ENCODE data around the gene HIBCH. TPM values are rescaled to one million over a fixed set of nuclear protein-coding genes. Genes with fewer than 3 reads are reported as not detected.
A peak's percentile ranks its signal among the peaks of the same experiment; 100 is the strongest.

Gene HIBCH
- total and polyA plus RNA-seq, 2 experiments from 2014 or later = 15.9 to 70.0 TPM

DNA sequence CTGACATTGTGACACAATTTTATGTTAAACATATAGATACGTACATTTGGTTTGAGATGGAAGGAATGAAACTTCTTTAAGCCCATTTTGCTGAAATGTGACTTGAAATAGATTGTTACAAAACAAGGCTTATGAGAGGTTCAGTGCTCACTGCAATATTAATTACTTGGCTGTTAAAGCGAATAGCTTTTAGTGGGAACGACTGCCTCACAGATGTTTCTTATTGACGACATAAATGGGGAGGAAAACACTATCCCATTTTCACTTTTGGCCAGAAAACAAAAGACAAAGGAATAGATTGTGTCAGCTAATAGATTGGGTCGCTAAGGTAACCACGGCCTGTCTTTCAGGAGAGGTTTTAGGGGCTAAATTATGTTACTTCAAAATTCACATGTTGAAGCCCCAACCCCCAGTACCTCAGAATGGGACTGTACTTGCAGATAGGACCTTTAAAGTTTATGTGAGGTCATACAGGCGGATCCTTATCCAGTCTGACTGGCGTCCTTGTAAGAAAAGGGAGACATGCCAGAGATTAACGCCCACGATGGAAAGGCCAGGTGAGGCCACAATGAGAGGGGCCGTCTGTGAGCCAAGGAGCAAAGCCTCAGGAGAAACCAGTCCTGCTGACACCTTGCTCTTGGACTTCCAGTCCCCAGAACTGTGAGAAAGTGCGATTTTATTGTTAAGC lies 34.5 kb upstream of the HIBCH start:
- no peaks in the 10 kb centered on the region for H3K9me3 ChIP-seq (ENCODE audit: low read depth)
- H3K4me1 ChIP-seq (ENCODE audit: low read depth) = peaks cover 9% of the 10 kb centered on the region
- H3K4me3 ChIP-seq = no peak overlapping the region
- no peaks in the 10 kb centered on the region for H3K36me3 ChIP-seq
- peaks cover 47% of the 10 kb centered on the region for H3K27me3 ChIP-seq
- TF ChIP-seq, protein P1, sequence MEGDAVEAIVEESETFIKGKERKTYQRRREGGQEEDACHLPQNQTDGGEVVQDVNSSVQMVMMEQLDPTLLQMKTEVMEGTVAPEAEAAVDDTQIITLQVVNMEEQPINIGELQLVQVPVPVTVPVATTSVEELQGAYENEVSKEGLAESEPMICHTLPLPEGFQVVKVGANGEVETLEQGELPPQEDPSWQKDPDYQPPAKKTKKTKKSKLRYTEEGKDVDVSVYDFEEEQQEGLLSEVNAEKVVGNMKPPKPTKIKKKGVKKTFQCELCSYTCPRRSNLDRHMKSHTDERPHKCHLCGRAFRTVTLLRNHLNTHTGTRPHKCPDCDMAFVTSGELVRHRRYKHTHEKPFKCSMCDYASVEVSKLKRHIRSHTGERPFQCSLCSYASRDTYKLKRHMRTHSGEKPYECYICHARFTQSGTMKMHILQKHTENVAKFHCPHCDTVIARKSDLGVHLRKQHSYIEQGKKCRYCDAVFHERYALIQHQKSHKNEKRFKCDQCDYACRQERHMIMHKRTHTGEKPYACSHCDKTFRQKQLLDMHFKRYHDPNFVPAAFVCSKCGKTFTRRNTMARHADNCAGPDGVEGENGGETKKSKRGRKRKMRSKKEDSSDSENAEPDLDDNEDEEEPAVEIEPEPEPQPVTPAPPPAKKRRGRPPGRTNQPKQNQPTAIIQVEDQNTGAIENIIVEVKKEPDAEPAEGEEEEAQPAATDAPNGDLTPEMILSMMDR (IDR thresholded peaks at IDR 0.05; ENCODE audit: low read depth, low read length) = no peak
- DNase-seq (ENCODE audit: low read depth in 1 of 2, low spot score in 1 of 2) = no peak
- H3K27ac ChIP-seq = no peak overlapping the region

DNA sequence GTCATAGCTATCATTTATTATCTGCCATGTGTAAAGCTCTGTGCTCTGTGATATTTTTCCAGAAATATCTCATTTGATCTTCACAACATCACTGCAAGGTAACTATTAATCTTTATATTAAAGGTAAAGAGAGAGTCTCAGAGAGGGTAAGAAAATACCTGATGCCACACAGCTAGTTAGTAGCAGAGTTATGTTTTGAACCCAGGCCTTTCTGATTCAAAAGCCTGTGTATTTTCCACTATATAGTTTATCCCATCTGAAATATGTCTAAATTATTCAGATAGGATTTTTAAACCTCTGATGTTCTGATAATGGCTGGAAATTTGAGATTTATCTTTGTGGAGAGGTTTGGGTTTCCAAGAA lies 33.9 kb upstream of the HIBCH start:
- no peak overlapping the region for H3K4me3 ChIP-seq
- peaks cover 43% of the 10 kb centered on the region for H3K27me3 ChIP-seq
- DNase-seq (ENCODE audit: low read depth in 1 of 2, low spot score in 1 of 2) = no peak
- H3K9me3 ChIP-seq (ENCODE audit: low read depth) = no peaks in the 10 kb centered on the region
- TF ChIP-seq, protein P1 (IDR thresholded peaks at IDR 0.05; ENCODE audit: low read depth, low read length) = no peak
- no peak overlapping the region for H3K27ac ChIP-seq
- H3K36me3 ChIP-seq = no peaks in the 10 kb centered on the region
- peaks cover 9% of the 10 kb centered on the region for H3K4me1 ChIP-seq (ENCODE audit: low read depth)

DNA sequence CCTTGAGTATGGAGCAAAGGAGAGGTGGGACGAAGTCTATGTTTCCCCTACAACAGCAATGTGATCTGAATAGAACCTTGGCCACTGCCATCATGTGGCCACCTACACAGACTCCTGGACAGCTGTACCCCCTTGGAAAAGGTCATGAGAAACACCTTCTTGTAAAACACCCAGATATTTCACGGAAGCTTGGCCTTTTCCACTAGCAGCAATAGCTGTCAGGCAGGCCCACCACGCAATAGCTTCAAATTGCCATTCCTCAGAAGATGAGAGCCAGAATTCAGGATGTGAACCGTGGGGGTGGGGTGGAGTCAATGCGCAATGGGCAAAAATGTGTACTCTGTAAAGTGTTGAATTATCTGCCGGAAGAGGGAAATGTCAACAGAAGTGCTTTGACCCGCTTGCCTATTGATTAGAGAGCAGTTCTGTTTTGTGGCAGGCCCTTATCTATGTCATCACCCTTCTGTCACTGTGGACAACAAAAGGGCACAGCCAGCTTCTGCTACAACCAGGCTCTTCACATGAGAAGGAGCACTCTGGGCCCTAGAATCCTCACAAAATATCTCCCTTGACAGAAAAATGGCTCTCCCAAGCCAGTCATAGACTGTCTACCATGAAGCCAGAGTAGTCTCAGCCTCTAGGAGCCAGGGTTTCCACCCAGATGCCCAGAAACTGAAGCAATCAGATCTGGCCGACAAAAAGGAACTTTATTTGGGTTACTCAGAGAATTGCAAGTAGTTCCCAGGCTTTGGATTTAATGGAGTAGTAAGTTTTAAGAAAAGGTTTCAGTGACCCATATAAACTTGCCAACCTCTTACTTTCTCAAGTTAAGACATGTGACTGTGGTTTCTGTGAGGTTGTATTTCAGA lies 33.3 kb upstream of the HIBCH start:
- TF ChIP-seq, protein P1 (IDR thresholded peaks at IDR 0.05; ENCODE audit: low read depth, low read length) = no peak
- no peaks in the 10 kb centered on the region for H3K9me3 ChIP-seq (ENCODE audit: low read depth)
- peak in 1 of 2 donors; percentile 87 for DNase-seq (ENCODE audit: low read depth in 1 of 2, low spot score in 1 of 2)

DNA sequence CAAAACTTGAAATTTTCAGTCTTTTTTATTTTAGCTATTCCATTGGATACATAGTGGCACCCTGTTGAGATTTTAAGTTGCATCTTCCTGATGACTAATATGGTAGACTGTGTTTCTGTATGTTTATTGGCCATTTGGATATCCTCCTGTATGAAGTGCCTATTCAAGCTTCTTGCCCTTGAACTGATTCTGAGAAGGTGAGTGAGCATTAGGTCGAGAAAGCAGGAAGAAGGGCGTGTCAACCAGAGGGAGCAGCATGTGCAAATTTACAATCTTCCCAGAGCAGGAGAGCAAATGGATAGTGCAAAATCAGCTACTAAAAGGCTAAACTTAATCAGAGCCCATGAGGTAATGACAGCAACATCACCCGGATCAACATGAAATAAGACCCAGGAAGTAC lies 32.3 kb upstream of the HIBCH start:
- H3K36me3 ChIP-seq = no peaks in the 10 kb centered on the region
- peaks cover 37% of the 10 kb centered on the region for H3K27me3 ChIP-seq
- H3K27ac ChIP-seq = no peak overlapping the region
- H3K9me3 ChIP-seq (ENCODE audit: low read depth) = no peaks in the 10 kb centered on the region
- DNase-seq (ENCODE audit: low read depth in 1 of 2, low spot score in 1 of 2) = no peak
- H3K4me3 ChIP-seq = no peak overlapping the region
- peaks cover 9% of the 10 kb centered on the region for H3K4me1 ChIP-seq (ENCODE audit: low read depth)
- TF ChIP-seq, protein P1 (IDR thresholded peaks at IDR 0.05; ENCODE audit: low read depth, low read length) = no peak

More for the DNA sequence above, 33.3 kb upstream of the HIBCH start:
- Histone ChIP-seq H3K36me3 (no peaks in the 10 kb centered on the region), H3K27me3 (peaks cover 42% of the 10 kb centered on the region), H3K4me1 (ENCODE audit: low read depth) (peaks cover 9% of the 10 kb centered on the region), H3K27ac (peak overlapping the region; percentile 66), H3K4me3 (no peak overlapping the region)

DNA sequence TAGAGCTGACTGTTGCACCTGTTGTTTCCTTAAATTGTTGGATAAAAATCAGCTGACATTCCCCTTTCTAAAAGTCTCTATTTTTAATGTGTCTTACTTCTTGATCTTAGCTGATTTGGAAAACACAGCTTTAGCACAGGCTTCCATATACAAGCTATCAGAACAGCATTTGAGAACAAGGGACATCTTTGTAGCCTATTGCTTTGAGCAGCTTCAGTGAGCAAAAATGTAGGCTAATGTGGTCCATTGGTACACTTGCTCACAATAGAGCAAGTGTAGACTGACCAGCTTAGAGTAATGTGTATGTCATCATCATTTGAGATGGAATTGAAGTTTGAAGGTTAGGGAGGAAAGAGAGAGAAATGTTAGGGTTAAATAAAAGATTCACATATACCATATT lies 30.7 kb upstream of the HIBCH start:
- H3K4me3 ChIP-seq = no peak overlapping the region
- peaks cover 30% of the 10 kb centered on the region for H3K27me3 ChIP-seq
- H3K9me3 ChIP-seq (ENCODE audit: low read depth) = no peaks in the 10 kb centered on the region
- peaks cover 9% of the 10 kb centered on the region for H3K4me1 ChIP-seq (ENCODE audit: low read depth)
- DNase-seq (ENCODE audit: low read depth in 1 of 2, low spot score in 1 of 2) = no peak
- no peaks in the 10 kb centered on the region for H3K36me3 ChIP-seq
- H3K27ac ChIP-seq = no peak overlapping the region
- TF ChIP-seq, protein P1 (IDR thresholded peaks at IDR 0.05; ENCODE audit: low read depth, low read length) = no peak

Data from cardiac muscle cell (in vitro differentiated cells and primary cell).